ENCODE results near the gene FEM1A.
"Not testable (repeated sequence)": the region's sequence is repeated elsewhere in the genome, so short reads cannot be mapped to it uniquely, and the experiment has no call there.

The FEM1A gene

DNA sequence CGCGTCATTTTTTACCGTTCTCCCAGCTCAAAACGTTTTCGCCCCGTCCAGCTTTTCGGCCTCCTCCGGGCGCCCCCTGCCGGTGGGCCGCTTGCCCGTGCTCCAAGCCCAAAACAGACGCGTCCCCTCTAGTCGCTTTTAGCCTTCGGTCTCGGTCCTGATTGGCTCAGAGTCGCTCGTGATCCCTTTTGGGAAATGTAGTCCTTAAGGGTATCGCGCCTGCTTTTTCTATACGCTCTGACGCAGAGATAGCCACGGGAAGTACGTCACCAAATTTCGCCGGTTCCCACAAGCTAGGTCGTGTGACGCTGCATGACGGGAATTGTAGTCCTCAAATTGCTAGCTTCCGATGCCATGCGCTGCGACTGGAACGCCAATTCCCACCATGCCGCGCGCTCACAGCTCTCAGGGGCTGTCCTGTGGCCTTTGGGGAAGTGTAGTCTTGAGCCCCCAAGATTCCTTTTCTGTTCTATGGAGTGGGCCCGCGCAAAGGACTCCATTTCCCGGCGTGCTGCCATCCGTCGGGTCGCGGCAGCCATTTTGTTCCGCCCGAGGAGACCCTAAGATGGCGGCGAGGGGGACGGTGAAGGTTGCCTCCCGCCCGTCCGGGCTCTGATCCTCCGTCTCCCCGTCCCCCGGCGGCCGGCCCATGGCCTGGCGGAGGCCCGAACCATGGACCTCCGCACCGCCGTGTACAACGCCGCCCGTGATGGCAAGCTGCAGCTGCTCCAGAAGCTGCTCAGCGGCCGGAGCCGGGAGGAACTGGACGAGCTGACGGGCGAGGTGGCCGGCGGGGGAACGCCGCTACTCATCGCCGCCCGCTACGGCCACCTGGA lies at the start of gene FEM1A:
FEM1A (plus strand) TSS at position 552 of the 836 bp plus-strand sequence; CDS start at position 673, 121 bp downstream.
- DNase-seq (ENCODE audit: low read depth in 3 of 3) = peak; percentile 95 to 98 (median 96)

DNA sequence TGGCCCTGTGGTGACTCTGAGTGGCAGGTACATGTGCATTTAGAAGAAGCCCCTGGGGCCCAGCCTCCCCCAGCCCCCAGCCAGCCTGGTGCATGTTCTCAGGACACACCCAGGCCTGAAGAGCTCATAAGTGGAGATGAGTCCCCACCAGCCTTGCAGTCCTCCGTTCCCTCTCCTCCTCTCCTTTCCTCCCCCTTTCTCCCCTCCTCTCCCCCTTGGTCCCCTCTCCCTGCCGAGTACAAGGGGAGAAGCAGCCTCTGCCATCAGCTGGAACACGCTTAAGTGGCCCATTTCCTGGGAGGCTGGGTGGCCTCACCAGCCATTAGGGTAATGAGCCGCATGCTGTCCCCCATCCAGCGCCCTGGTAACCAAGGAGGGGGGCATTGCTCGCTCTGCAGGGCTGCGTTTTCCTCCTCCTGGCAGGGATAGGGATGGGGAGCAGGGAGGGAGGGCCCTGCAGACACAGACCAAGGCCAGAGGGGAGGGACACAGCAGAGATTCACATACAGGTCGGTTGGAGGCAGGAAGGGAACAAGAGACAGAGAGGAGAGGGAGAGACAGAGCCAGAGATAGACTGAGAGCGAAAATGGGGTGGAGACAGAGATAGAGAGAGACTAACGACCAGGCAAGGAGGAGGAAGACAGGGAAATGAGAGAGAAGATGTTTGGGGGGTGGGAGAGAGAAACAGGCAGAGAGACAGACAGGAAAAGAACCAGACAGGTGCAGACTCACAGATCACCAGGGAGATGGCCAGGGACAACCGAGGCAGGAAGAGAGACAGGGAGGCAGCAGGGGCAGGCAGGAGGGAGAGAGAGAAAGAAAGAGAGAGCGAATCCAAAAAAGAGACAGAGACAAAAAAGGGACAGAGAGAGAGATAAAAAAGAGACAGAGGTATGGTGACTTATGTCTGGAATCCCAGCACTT lies 48.5 kb upstream of the FEM1A start:
- DNase-seq (ENCODE audit: low read depth in 3 of 3) = no peak

- no peak for DNase-seq (ENCODE audit: low read depth in 3 of 3)
Observed at GRCh38 chr19:4744451-4745174, 46.9 kb upstream of the FEM1A start.

DNA sequence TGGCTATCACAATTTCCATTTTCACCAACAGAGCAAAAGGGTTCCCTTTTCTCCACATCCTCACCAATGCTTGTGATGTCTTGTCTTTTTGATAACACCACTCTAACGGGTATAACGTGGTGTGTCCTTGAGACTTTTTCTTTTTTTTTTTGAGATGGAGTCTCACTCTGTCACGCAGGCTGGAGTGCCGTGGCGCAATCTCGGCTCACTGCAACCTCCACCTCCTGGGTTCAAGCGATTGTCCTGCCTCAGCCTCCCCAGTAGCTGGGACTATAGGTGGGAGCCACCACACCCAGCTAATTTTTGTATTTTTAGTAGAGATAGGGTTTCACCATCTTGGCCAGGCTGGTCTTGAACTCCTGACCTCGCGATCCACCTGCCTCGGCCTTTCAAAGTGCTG lies 46.4 kb upstream of the FEM1A start:
- not testable (repeated sequence) for DNase-seq (ENCODE audit: low read depth in 3 of 3)

DNA sequence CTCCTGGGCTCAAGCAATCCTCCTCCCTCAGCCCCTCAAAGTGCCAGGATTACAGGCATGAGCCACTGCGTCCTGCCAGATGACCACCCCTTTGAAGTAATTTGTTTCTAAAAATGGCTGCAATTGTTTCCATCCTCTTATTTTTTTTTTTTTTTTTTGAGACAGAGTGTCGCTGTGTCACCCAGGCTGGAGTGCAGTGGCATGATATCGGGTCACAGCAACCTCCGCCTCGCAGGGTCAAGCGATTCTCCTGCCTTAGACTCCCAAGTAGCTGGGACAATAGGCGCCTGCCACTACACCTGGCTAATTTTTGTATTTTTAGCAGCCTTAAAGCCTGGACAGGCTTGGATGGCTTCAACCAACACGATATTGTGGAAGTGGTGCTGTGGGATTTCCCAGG lies 45.5 kb upstream of the FEM1A start:
- no peak for DNase-seq (ENCODE audit: low read depth in 3 of 3)

DNA sequence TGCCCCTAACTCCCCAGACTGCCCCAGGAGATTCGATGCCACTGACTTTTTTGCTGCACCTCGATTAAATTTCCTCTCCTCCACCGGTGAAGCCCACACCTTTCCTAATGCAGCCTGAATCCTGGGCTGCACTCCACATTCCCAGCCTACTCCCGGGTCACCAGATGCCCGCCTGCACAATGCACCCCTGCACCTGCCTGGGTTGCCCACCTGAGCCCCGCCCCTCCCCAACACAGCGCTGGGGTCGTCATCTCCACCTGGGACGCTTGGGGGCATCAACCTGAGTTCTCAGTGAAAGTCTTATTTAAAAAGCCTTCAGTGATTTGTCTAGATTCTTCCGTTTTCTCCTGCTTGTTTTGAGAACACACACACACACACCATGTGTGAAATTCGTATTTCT lies 43.3 kb upstream of the FEM1A start:
- no peak for DNase-seq (ENCODE audit: low read depth in 3 of 3)

- no peak for DNase-seq (ENCODE audit: low read depth in 3 of 3)
Observed at GRCh38 chr19:4748589-4748988, 42.9 kb upstream of the FEM1A start.

DNA sequence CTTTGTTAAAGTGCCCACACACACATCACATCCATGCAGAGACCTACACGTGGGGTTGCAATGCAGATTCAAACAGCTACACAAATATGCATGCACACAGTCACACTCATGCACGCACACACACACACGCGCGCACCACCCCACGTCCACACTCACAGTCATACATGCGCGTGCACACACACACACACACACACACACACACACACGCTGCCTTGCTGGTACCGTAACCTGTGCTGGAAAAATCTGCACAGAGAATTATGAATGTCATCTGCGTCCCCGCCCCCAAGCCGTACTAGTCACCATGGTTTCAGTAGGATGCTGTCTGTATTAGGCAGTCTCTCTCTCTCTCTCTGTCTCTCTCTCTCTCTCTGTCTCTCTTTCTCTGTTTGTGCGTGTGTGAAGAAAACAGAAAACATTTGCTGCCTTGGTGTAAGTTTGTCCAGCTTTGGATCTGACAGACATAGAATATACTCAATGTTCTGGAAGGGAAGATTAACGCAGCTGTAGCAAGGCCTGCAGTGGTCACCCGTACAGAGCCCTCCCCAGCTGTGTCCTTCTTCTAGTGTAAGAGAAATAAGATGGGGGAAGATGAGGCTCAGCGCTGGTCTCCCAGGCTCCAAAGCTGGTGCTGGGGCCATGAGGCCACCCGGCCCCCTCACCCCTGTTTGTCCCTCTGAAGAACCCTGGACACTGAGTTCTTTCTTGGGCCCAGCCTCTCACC lies 41.5 kb upstream of the FEM1A start:
- no peak for DNase-seq (ENCODE audit: low read depth in 3 of 3)

DNA sequence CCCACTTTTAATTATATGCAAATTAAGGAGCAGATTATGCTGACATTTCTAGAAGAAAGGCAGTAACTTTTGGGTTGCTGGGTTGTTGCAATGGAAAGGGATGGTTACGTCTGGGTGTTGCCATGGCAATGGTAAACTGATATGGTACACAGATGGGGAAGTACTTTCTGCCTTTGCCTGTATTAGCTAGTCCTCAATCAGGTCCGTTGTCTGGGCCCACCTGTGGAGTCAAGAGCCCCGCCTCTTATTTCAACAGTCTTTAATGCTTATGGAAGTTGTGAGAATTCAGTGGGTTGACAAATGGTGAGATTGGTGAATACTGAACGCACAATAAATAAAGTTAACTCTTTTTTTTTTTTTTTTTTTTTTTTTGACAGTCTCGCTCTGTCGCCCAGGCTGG lies 37.3 kb upstream of the FEM1A start:
- DNase-seq (ENCODE audit: low read depth in 3 of 3) = no peak

GRCh38 chr19:4755459-4755858 lies 36.1 kb upstream of the FEM1A start:
- DNase-seq (ENCODE audit: low read depth in 3 of 3) = no peak

DNA sequence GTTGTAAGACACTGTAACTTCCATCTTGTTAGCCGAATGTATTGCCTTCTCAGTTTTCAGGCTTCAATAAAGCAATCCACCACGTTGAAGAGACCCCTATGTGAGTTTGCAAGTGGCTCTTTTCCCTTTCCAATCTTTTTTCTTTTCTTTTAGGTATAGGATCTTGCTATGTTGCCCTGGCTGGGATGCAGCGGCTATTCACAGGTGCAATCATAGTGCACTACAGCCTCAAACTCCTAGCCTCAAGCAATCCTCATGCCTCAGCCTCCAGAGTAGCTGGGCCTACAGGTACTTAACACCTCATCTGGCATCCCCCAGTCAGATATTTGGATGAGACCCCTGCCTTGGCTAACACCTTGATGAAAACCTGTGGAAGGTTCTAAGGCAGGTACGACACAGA lies 33.5 kb upstream of the FEM1A start:
- no peak for DNase-seq (ENCODE audit: low read depth in 3 of 3)

DNA sequence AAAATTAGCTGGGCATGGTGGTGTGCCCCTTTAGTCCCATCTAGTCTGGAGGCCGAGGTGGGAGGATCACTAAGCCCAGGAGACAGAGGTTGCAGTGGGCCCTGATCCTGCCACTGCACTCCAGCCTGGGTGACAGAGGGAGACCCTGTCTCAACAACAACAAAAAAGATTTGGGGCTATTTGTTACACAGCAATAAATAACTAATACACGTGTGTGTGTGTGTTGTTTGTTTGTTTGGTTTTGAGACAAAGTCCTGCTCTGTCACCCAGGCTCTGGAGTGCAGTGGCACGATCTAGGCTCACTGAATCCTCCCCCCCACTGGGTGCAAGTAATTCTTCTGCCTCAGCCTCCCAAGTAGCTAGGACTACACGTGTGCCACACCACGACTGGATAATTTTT lies 32.9 kb upstream of the FEM1A start:
- DNase-seq (ENCODE audit: low read depth in 3 of 3) = no peak

DNA sequence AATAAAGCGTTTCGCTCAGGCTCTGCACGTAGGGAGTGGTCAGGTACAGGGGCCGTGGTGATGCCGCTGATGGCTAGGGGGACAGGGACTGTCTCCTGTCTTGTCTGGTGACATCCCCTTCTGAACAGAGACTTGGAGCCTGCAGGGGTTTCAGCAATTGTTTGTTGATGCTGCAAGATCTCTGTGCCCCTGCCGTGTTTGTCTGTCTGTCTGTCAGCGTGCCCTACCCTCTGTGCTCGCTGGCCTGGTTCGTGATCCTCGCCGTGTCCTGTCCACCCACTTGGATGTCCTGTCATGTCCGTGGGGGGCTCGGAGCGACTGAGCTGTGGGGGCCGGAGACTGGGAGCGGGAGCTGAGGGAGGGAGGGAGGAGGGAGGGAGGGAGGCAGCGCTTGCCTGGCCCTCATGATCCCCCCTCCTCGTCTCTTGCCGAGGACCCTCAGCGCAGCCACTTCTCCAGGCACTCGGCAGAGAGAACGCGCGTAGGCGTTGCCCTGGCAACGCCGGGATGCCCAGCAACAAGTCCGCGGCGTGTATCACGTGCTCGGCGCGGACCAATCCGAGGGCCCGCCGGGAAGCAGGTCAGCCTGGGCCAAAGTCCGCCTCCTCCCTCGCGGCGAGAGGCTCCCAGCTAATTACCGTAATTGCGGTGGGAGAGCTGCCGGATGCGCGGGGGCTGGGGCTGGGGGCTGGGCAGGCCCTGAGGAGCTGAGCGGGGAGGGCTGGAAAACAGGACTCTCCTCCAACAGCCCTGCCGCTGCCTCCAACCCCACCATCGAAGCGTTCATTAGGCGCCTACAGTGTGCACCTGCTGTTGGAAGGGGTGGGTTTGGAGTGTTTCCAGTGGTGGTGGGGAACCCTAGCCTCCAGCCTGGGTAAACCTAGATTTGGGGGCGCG lies 31.9 kb upstream of the FEM1A start:
- peak in 2 of 3 experiments; percentile 9 to 19 for DNase-seq (ENCODE audit: low read depth in 3 of 3)

GRCh38 chr19:4760285-4760650 lies 31.3 kb upstream of the FEM1A start:
- DNase-seq (ENCODE audit: low read depth in 3 of 3) = no peak

DNA sequence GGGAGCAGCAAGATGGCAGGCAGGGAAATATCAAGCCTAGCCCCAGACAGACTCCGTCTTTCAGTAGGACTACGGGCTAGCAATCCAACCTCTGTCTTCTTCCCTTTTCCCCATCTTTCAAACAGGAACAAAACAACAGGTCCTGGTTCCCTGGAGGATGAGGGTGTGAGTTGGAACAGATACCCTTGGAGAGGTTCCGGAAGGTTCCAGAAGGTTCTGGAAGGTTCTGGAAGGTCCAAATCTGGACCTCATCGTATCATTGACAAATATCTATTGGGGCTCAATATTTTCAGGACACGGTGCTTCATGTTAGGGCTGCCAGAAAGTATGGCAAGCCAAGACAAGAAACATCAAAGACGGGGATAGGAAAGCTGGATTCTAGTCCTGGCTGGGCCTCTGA lies 28.5 kb upstream of the FEM1A start:
- DNase-seq (ENCODE audit: low read depth in 3 of 3) = no peak

DNA sequence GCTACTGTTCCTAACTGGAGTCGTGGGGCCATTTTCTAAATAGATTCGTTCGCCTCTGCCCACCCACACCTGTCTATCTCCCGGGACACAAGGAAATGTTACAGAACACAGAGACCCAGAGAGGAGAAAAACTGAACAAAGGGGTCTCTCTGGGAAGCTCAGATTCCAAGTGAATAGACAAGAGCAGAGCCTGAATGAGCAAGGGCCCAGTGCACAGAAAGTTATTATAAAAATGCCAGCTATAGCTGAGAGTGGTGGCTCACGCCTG lies 27.2 kb upstream of the FEM1A start:
- DNase-seq (ENCODE audit: low read depth in 3 of 3) = no peak

DNA sequence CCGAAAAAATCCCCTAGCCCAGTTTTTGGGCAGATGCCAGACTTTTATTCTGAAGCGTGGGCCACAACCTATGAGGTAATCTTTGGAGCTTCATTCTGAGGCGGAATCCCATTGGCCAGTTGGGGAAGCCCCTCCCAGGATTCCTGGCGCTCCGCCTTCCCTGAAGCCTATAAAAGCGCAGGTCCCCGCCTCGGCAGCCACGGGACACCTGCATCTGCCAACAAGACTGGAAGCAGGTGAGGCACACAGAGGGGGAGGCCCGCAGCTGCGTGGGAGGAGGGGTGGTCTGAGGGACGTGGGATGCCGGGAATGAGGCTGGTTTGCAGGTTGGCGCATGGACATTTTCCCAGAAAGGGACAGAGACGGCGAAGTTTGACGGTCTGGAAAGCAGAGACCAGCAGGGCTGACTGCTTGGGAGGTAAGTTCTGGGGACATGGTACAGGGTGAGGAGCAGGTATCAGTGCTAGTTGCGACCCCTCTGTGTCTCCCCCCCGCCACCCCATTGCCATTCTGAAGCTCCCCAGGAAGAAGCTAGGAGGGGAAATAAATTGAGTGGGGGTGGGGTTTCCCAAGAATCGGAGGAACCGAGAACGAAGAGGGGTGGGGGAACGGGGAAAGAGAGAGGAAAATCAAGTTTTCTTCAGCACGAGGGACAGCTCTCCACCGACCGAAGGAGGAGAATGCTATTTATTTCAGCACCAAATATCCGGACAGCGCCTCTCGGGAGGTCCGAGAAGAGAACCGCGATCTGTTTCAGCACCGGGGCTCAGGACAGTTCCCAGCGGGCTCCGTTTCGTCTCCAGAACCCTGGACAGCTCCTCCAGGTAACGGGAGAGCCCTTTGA lies 22.4 kb upstream of the FEM1A start:
- DNase-seq (ENCODE audit: low read depth in 3 of 3) = peak; percentile 33 to 41 (median 40)

- no peak for DNase-seq (ENCODE audit: low read depth in 3 of 3)
Observed at GRCh38 chr19:4772566-4772965, 19.0 kb upstream of the FEM1A start.

GRCh38 chr19:4773047-4773640 lies 18.4 kb upstream of the FEM1A start:
- no peak for DNase-seq (ENCODE audit: low read depth in 3 of 3)

Measured in stimulated activated CD4-positive, alpha-beta T cell treated with anti-CD3 and anti-CD28 coated beads, TNF-alpha, amount 100 ng/mL, for 4 hours (primary cell).